ENCODE measurements around the gene GSN.

GRCh38 chr9:121350036-121350435 lies 82.1 kb downstream of the GSN start:
- TF ChIP-seq CTCF (IDR thresholded peaks at IDR 0.05): no peak
- TF ChIP-seq USF2 (IDR thresholded peaks at IDR 0.05): no peak
- TF ChIP-seq JUNB (IDR thresholded peaks at IDR 0.05): no peak
- TF ChIP-seq EP300 (IDR thresholded peaks at IDR 0.05): no peak
- TF ChIP-seq MYC (IDR thresholded peaks at IDR 0.05; ENCODE audit: borderline replicate concordance, low read length): no peak
- TF ChIP-seq SMC3 (IDR thresholded peaks at IDR 0.05): no peak
- TF ChIP-seq POLR2A (IDR thresholded peaks at IDR 0.05; ENCODE audit: low read length): no peak
- no peak for TF ChIP-seq CEBPB (IDR thresholded peaks at IDR 0.05)
- TF ChIP-seq PHF8 (IDR thresholded peaks at IDR 0.05; ENCODE audit: borderline replicate concordance, low read depth): no peak

Data from A549 (cell line).